Hepatic stellate cell (primary cell): ENCODE data around the gene KRTAP12-4.
"Not testable (repeated sequence)": the region's sequence is repeated elsewhere in the genome, so short reads cannot be mapped to it uniquely, and the experiment has no call there.

Source experiments
- DNase-seq: peaks from one replicate; pipeline ENCODE4 v3.0.0; 2011; ENCODE audit warnings: low spot score

The KRTAP12-4 gene

GRCh38 chr21:44654576-44655175 is at the start of gene KRTAP12-4:
TSS of gene KRTAP12-4 (minus strand) at chr21:44654659. CDS start at chr21:44654614, 45 bp downstream.
- DNase-seq: no peak

GRCh38 chr21:44703731-44704635 is 49.5 kb upstream of the KRTAP12-4 start:
- DNase-seq: no peak

GRCh38 chr21:44702973-44703730 is 48.7 kb upstream of the KRTAP12-4 start:
- no peak for DNase-seq

- no peak for DNase-seq
These were observed 47.9 kb upstream of the KRTAP12-4 start for GRCh38 chr21:44702111-44702972.

GRCh38 chr21:44701541-44701940 is 47.1 kb upstream of the KRTAP12-4 start:
- DNase-seq: no peak

- DNase-seq: no peak
These were observed 46.6 kb upstream of the KRTAP12-4 start for GRCh38 chr21:44701023-44701400.

GRCh38 chr21:44700101-44701022 is 45.9 kb upstream of the KRTAP12-4 start:
- no peak for DNase-seq

GRCh38 chr21:44699502-44700001 is 45.1 kb upstream of the KRTAP12-4 start:
- no peak for DNase-seq

- DNase-seq: no peak
These were observed 43.6 kb upstream of the KRTAP12-4 start for GRCh38 chr21:44697811-44698734.

GRCh38 chr21:44697172-44697810 is 42.8 kb upstream of the KRTAP12-4 start, which contains the start of gene KRTAP10-12:
TSS of gene KRTAP10-12 (plus strand) at chr21:44697172. CDS start at chr21:44697202, 30 bp downstream.
- not testable (repeated sequence) for DNase-seq

GRCh38 chr21:44696572-44696971 is 42.1 kb upstream of the KRTAP12-4 start:
- DNase-seq: no peak

GRCh38 chr21:44695641-44696040 is 41.2 kb upstream of the KRTAP12-4 start:
- no peak for DNase-seq

GRCh38 chr21:44695184-44695583 is 40.7 kb upstream of the KRTAP12-4 start:
- DNase-seq: no peak

- DNase-seq: no peak
These were observed 40.3 kb upstream of the KRTAP12-4 start for GRCh38 chr21:44694776-44695175.

GRCh38 chr21:44692798-44693512 is 38.5 kb upstream of the KRTAP12-4 start:
- DNase-seq: no peak

- DNase-seq: no peak
These were observed 37.2 kb upstream of the KRTAP12-4 start for GRCh38 chr21:44691686-44692085.

GRCh38 chr21:44689740-44690139 is 35.3 kb upstream of the KRTAP12-4 start:
- not testable (repeated sequence) for DNase-seq

- no peak for DNase-seq
These were observed 33.2 kb upstream of the KRTAP12-4 start for GRCh38 chr21:44687671-44688070.
